ENCODE measurements around the gene HDGFL3.

DNA sequence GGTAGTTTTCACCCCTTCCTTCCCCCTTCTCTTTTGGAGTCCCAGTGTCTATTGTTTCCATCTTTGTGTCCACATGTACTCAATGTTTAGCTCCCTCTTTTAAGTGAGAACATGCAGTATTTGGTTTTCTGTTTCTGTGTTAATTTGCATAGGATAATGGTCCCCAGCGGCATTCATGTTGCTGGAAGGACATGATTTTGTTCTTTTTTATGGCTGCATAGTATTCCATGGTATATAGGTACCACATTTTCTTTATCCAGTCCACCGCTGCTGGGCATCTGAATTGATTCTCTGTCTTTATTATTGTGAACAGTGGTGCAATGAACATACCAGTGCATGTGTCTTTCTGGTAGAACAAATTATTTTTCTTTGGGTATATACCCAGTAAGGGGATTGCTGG, 7.7 kb upstream of the HDGFL3 start:
- no peak for TF ChIP-seq POLR2A (IDR thresholded peaks at IDR 0.05)
- no peak for TF ChIP-seq POLR2AphosphoS5 (IDR thresholded peaks at IDR 0.05; ENCODE audit: insufficient read depth in 1 of 2, low read depth in 1 of 2)
